Activated T-helper 17 cell treated with anti-CD3 and anti-CD28 coated beads, Interleukin-2, amount 50 U/mL, for 72 hours (primary cell): ENCODE measurements around the gene RC3H1. TPM values are rescaled to one million over a fixed set of nuclear protein-coding genes. Genes with fewer than 3 reads are reported as not detected.
"Not testable (repeated sequence)": the region's sequence is repeated elsewhere in the genome, so short reads cannot be mapped to it uniquely, and the experiment has no call there.

ENCODE experiments used
- ATAC-seq: fragments of 150-1000 bp; cut with Tn5 transposase; replicated peaks from 2 replicates; pipeline ENCODE4 v1.10.0; 2021; ENCODE audit warnings: mild to moderate bottlenecking, moderate library complexity
- H3K27ac Mint-ChIP-seq: one replicate; pipeline ENCODE4 v1.8.0; 2022; ENCODE audit warnings: mixed read lengths
- H3K27me3 Mint-ChIP-seq: one replicate; pipeline ENCODE4 v1.8.0; 2022; ENCODE audit warnings: mixed read lengths
- H3K36me3 Mint-ChIP-seq: one replicate; pipeline ENCODE4 v1.8.0; 2022; ENCODE audit warnings: low read depth, mild to moderate bottlenecking, mixed read lengths
- H3K4me1 Mint-ChIP-seq: one replicate; pipeline ENCODE4 v1.8.0; 2022; ENCODE audit warnings: mixed read lengths
- H3K4me3 Mint-ChIP-seq: one replicate; pipeline ENCODE4 v1.8.0; 2022; ENCODE audit warnings: mild to moderate bottlenecking, mixed read lengths
- H3K9me3 Mint-ChIP-seq: one replicate; pipeline ENCODE4 v1.8.0; 2022; ENCODE audit warnings: mixed read lengths
- total RNA-seq, 2 donors: library from RNA; stranded (reverse); gene quantifications; one replicate each; pipeline ENCODE4 v1.2.3, GENCODE V29; 2022

The RC3H1 gene
- total RNA-seq, 2 donors from 2014 or later: 25.4 to 38.5 TPM

DNA sequence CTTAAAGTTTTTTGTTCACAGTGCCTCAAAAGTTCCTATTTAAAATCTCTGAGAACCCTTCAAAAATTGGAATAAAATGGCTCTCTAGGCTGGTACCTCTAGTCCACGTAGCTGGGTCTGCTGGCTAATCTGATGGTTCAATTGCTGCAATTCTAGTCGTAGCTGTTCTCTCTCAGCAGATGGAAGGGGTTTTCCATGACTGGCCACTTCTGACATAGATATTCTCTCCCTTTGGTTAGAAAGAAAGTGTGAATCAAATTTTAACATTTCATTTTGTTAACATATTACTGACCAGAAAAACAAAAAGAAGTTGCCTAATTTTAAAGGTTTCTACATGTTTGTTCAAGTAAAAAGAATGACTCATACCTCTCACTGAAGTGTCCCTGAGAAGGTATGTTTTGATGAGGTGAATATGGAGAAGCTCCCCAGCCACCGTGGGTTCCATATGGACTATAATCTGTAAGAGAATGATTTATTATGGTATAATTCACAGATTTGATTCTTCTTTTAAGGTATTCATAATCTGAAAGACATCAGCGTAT is 75.7 kb downstream of the RC3H1 start:
- H3K27ac Mint-ChIP-seq: peak overlapping the region; percentile 50
- H3K4me1 Mint-ChIP-seq: no peaks in the 10 kb centered on the region
- peak; percentile 42 for ATAC-seq
- H3K9me3 Mint-ChIP-seq: no peaks in the 10 kb centered on the region
- peaks cover 99% of the 10 kb centered on the region for H3K36me3 Mint-ChIP-seq
- no peak overlapping the region for H3K4me3 Mint-ChIP-seq
- H3K27me3 Mint-ChIP-seq: no peaks in the 10 kb centered on the region

DNA sequence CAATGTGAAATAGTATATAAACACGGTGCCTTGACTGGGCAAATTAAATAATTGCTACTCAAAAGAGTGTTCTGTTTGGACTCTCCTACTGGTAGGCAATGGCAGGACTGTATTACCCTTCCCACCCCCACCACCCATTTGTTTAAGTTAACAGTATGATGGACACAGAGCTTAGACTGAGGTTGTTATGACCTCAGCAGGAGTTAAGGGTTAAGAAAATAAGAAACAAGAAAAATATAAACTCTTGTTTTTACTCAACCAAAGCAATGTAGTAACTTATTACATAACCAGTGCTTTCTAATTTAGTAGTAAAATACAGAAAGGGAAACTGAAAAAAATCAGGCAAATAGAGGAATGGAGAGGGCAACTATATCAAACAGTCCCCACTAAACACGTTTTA is 85.1 kb downstream of the RC3H1 start:
- H3K4me1 Mint-ChIP-seq: no peaks in the 10 kb centered on the region
- peaks cover 94% of the 10 kb centered on the region for H3K36me3 Mint-ChIP-seq

DNA sequence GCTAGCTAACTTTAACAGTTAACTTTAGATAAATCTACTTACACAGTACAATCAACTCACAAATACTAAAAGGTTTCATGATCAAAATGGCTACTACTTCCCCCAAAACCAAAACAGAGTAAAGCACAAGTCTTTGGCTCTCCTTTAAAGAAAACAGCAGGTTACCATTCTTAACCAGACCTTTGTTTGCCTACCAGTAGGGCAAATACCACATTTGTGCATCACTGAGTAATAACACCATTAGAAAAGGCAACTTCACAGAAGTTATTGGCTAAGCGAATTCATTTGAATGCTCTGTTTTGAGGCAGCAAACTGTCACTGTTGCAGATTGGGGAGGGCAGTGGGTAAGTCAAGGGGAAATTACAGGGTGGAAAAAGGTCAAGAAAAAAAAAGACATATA is 87.7 kb downstream of the RC3H1 start:
- Mint-ChIP-seq H3K36me3 (peaks cover 88% of the 10 kb centered on the region), H3K27ac (no peak overlapping the region)

More for the DNA sequence above, 85.1 kb downstream of the RC3H1 start:
- no peak overlapping the region for H3K27ac Mint-ChIP-seq
- no peaks in the 10 kb centered on the region for H3K27me3 Mint-ChIP-seq
- H3K9me3 Mint-ChIP-seq: no peaks in the 10 kb centered on the region
- H3K4me3 Mint-ChIP-seq: no peak overlapping the region
- peak; percentile 38 for ATAC-seq

DNA sequence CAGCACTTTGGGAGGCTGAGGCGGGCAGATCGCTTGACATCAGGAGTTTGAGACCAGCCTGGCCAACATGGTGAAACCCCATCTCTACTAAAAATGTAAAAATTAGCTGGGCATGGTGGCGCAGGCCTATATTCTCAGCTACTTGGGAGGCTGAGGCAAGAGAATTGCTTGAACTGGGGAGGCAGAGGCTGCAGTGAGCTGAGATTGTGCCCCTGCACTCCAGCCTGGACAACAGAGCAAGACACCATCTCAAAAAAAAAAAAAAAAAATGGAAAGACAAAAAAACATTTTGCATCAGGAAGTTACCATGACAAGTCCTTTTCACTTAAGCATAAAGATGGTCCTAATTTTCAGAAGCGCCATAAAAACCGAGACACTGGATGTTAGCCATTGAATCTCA is 91.6 kb downstream of the RC3H1 start:
- H3K36me3 Mint-ChIP-seq: peaks cover 49% of the 10 kb centered on the region
- not testable (repeated sequence) for H3K27ac Mint-ChIP-seq, H3K4me3 Mint-ChIP-seq, ATAC-seq, H3K4me1 Mint-ChIP-seq, H3K27me3 Mint-ChIP-seq, H3K9me3 Mint-ChIP-seq

More for the DNA sequence above, 87.7 kb downstream of the RC3H1 start:
- no peaks in the 10 kb centered on the region for H3K4me1 Mint-ChIP-seq
- no peak overlapping the region for H3K4me3 Mint-ChIP-seq
- no peaks in the 10 kb centered on the region for H3K9me3 Mint-ChIP-seq
- no peaks in the 10 kb centered on the region for H3K27me3 Mint-ChIP-seq
- ATAC-seq: peak; percentile 12

DNA sequence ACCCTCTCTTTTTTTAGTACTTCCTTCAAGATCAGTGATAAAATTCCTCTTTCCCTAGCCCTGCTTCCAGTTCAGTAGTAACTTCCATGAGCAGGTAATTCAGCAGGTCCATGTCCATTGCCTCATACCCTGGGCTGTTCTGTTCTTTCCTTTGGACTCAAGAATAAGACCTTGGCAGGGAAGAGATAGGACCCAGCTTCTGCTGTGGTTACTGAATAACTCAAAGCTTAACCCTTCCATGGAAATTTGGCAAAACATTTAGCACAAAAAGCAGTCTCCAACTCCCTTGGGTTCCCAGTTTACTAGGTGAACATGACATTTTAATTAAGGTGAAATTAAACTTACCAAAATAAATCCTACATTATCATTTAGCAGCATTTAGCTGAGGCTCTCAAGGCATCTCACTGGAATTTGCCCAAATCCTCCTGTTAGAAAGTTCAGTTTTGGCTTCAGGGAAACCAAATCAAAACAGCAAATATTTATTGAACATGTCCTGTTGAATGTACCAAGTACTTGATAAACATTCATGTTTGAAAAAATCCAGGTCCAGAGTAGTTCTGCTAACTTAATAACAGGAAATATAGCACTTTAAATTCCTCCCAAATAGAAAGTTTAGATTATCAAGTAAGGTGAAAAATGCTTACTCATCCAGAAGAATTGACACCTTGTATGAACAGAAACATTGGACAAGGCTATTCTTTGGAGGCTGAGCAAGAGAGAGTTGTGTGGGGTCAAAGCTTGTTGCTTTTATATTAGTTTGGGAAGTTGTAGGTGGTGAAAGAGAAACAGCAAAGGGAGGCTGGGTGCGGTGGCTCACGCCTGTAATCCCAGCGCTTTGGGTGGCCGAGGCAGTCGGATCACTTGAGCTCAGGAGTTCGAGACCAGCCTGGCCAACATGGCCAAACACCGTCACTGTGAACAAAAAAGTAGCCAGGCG is 96.6 kb downstream of the RC3H1 start:
- Mint-ChIP-seq H3K9me3 (no peaks in the 10 kb centered on the region), H3K27ac (no peak overlapping the region), H3K36me3 (peaks cover 4% of the 10 kb centered on the region), H3K4me1 (peaks cover 5% of the 10 kb centered on the region), H3K4me3 (no peak overlapping the region), H3K27me3 (no peaks in the 10 kb centered on the region)
- no peak for ATAC-seq

DNA sequence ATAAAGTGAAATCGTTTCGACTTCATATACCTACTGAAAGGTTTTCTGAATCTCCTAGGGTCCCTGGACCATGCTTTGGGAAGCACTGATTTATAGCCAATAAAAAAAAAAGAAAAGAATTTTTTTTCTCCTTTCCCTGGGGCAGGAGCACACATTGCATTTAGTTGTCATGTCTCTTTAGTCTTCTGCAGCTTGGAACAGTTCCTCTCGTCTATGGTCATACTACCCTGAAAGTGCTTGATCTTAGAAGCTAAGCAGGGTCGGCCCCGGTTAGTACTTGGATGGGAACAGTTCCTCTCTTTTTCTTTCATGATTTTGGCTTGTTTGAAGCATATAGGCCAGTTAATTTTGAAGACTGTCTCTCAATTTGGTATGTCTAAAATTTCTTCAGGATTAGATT is 101.3 kb downstream of the RC3H1 start:
- H3K9me3 Mint-ChIP-seq: no peaks in the 10 kb centered on the region
- H3K36me3 Mint-ChIP-seq: no peaks in the 10 kb centered on the region
- no peak for ATAC-seq
- H3K27me3 Mint-ChIP-seq: no peaks in the 10 kb centered on the region
- no peak overlapping the region for H3K27ac Mint-ChIP-seq
- no peak overlapping the region for H3K4me3 Mint-ChIP-seq
- no peaks in the 10 kb centered on the region for H3K4me1 Mint-ChIP-seq

DNA sequence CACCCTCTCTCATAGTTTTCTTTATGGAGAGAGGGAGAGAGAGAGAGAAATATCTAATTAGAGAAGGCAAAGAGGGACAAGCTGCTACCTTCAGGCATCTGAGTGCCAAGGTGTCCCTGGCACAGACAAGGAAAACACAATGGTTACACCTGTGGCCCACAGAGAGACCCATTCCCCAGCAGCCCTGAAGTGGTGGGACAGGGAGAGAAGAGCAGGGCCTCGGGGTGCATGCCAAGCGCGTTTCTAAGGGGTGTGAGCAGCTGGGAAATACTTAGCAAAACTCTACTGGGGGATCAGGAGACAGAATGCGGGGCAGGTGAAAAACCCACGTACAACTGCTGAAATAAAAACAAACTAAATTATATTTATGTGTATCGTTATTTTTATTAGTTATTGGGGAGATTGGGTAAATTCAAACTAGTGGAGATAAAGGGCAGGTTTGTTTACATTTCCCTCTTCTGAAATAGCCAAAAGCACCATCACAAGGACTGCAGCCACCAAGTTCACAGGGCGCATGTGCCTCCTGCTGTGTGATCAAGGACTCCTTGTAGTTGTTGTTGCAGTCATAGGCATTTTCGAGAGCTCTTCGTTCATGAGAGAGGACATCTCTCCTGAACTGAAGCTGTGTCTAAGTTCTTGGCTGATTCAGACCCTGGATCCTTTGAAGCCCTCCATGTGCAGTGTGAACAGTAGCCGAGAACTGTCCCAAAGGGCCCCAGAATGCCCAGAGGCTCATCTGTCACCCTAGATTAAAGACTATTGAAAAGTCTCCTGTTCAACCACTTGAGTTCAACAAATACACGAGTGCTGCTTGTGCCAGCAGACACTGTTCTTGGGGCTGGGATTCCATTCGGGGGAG is 104.3 kb downstream of the RC3H1 start:
- Mint-ChIP-seq H3K27me3 (no peaks in the 10 kb centered on the region), H3K27ac (peak overlapping the region; percentile 39), H3K9me3 (no peaks in the 10 kb centered on the region), H3K36me3 (no peaks in the 10 kb centered on the region), H3K4me1 (no peaks in the 10 kb centered on the region), H3K4me3 (no peak overlapping the region)
- no peak for ATAC-seq

DNA sequence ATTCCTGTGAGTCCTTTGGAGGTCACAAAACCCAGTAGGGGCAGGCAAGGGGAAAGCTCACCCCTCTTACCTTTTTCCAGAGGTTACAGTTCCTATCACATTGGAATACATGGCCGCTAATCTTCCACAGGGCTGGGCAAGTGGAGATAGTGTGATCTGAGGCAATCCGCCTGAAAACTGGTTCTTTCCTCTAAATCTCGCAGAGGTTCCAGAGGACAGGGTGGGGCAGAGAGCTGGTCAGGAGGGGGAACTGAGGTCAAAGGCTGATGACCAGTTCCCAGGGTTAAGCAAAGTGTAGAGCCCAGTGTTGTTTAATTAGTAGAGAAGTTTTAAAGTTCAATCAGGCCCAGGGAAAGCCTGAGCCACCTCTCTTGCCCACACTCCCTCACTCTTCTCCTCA is 105.0 kb downstream of the RC3H1 start, which contains the start of gene SERPINC1:
Gene SERPINC1, minus strand, starts transcription at position 179 of the 400 bp plus-strand sequence. Its CDS starts 68 bp downstream, at position 111.
- ATAC-seq: no peak
- peak within 1 kb of the TSS; percentile 39 for H3K27ac Mint-ChIP-seq
- no peaks in the 10 kb centered on the region for H3K9me3 Mint-ChIP-seq
- no peaks in the 10 kb centered on the region for H3K4me1 Mint-ChIP-seq
- no peaks in the 10 kb centered on the region for H3K36me3 Mint-ChIP-seq
- H3K4me3 Mint-ChIP-seq: no peak within 1 kb of the TSS
- no peaks in the 10 kb centered on the region for H3K27me3 Mint-ChIP-seq

DNA sequence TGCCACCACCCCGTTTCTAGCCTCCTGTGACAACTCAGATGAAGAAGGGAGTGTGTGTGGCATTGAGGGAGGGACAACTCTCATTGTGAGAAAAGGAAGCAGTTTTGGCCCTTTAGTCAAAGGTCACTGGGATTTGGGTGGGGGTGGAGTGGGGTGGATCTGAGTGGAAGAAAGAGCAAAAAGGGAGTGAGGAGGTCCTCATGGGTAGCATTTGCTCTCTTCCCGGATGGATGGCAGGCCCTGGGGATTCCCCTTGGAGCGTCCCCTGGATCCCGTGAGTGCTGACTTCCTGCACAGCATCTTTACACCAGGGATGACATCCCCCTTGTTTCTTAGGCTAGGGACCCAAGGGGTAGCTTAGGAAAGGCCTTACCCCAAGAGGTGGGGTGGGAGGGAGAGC is 105.5 kb downstream of the RC3H1 start:
- ATAC-seq: no peak
- Mint-ChIP-seq H3K27me3 (no peaks in the 10 kb centered on the region), H3K36me3 (no peaks in the 10 kb centered on the region), H3K4me3 (no peak overlapping the region), H3K9me3 (no peaks in the 10 kb centered on the region), H3K4me1 (no peaks in the 10 kb centered on the region), H3K27ac (no peak overlapping the region)

DNA sequence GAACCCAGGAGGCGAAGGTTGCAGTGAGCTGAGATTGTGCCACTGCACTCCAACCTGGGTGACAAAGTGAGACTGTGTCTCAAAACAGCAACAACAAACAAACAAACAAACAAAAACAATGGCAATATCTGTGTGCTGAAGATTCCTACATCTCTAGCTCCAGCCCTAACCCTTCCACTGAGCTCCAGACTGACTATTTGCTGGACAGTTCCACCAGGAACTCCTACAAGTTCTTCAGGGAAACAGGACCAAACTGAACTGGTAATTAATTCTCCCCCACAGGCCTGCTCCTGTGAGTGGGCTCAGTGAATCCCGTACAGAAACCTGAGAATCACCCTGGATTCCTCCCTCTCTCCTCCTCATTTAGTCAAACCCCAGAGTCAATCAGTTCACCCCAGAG is 106.6 kb downstream of the RC3H1 start:
- H3K4me1 Mint-ChIP-seq: no peaks in the 10 kb centered on the region
- no peaks in the 10 kb centered on the region for H3K9me3 Mint-ChIP-seq
- no peak overlapping the region for H3K27ac Mint-ChIP-seq
- no peaks in the 10 kb centered on the region for H3K27me3 Mint-ChIP-seq
- H3K4me3 Mint-ChIP-seq: no peak overlapping the region
- H3K36me3 Mint-ChIP-seq: no peaks in the 10 kb centered on the region
- no peak for ATAC-seq

DNA sequence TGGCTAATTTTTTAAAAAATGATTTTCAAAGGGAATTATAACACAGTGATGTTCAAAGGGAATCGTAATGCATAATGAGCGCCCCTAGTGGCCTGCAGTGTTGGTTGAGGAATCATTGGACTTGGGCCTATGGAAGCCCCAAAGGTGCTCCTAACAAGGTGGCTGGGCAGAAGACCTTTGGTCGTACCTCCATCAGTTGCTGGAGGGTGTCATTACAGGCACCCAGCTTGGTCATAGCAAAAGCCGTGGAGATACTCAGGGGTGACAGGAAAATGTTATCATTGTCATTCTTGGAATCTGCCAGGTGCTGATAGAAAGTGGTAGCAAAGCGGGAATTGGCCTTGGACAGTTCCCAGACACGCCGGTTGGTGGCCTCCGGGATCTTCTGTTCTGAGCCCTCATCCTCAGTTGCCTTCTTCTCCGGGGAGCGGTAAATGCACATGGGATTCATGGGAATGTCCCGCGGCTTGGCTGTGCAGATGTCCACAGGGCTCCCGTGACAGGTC is 107.7 kb downstream of the RC3H1 start:
- peak; percentile 56 for ATAC-seq
- no peaks in the 10 kb centered on the region for H3K9me3 Mint-ChIP-seq
- no peaks in the 10 kb centered on the region for H3K4me1 Mint-ChIP-seq
- no peak overlapping the region for H3K4me3 Mint-ChIP-seq
- H3K36me3 Mint-ChIP-seq: no peaks in the 10 kb centered on the region
- no peak overlapping the region for H3K27ac Mint-ChIP-seq
- H3K27me3 Mint-ChIP-seq: no peaks in the 10 kb centered on the region

DNA sequence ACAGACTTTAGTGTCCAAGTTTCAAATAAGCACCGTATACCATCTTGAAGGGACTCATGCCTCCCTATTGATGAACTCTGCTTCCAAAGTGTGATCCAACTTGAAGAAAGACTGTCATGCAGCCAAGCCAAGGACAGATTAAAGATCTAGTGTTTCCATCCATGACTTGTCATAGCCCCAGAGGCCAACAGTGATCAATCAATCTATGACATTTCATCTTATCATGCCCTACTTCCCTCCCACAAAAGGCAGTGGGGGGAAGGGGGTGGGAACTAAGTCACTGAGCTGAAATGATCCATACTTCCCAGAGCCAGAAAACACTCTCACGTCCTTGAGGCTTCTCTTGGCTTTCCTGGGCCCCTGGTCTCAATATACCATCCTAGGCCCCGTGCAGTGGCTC is 109.0 kb downstream of the RC3H1 start:
- Mint-ChIP-seq H3K4me3 (no peak overlapping the region), H3K4me1 (no peaks in the 10 kb centered on the region), H3K36me3 (no peaks in the 10 kb centered on the region), H3K27ac (no peak overlapping the region), H3K9me3 (no peaks in the 10 kb centered on the region), H3K27me3 (no peaks in the 10 kb centered on the region)
- ATAC-seq: no peak

DNA sequence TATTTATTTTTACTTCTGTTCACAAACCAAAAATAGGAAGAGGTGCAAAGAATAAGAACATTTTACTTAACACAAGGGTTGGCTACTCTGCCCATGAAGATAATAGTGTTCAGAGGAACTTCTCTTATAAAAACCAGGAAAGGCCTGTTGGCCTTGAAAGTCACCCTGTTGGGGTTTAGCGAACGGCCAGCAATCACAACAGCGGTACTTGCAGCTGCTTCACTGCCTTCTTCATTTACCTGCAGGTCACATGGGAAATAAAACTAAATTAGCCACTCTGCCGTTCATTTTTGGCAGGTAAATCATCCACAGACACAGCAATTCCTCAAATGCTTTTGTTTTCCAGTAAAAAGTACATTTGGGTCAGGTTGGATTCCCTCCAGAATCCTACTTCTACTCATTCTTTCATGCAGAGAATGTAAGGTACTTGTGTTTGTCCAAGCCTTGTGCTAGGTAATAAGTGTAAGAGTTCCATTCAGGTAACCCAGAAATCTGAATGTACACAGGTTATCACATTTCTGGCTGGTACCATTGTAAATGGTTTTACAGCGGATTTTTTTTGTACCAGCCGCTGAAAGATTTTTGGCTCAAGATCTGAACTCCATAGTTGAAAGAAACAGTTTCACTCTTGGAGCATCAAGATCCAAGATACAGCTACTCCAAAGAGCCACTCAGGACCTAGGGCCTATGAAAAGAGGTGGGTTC is 118.2 kb downstream of the RC3H1 start:
- H3K4me1 Mint-ChIP-seq: peaks cover 7% of the 10 kb centered on the region
- no peak overlapping the region for H3K27ac Mint-ChIP-seq
- no peak for ATAC-seq
- H3K27me3 Mint-ChIP-seq: no peaks in the 10 kb centered on the region
- H3K4me3 Mint-ChIP-seq: no peak overlapping the region
- no peaks in the 10 kb centered on the region for H3K9me3 Mint-ChIP-seq
- peaks cover 6% of the 10 kb centered on the region for H3K36me3 Mint-ChIP-seq

DNA sequence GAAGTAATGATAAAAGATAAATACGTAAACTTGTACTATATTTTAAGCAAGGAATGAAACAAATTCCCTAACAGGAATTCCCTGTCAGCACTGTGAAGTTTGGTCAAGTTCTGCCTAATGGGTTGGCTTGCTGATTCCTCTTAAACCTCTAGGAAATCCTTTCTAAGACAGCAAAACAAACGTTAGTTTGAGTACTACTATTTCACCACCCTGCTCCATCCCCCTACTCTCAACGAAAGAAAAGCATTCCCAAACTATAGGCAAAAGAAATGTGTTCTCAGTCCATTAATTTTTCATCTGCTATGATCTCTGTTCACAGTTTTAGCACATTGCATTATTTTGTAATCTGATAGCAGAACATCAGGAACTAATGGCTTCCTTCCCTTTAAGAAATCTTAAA is 121.2 kb downstream of the RC3H1 start:
- no peak for ATAC-seq
- Mint-ChIP-seq H3K9me3 (no peaks in the 10 kb centered on the region), H3K27ac (no peak overlapping the region), H3K4me1 (peaks cover 7% of the 10 kb centered on the region), H3K36me3 (peaks cover 6% of the 10 kb centered on the region), H3K4me3 (no peak overlapping the region), H3K27me3 (no peaks in the 10 kb centered on the region)
